ENCODE results near the gene ZNF148.

DNA sequence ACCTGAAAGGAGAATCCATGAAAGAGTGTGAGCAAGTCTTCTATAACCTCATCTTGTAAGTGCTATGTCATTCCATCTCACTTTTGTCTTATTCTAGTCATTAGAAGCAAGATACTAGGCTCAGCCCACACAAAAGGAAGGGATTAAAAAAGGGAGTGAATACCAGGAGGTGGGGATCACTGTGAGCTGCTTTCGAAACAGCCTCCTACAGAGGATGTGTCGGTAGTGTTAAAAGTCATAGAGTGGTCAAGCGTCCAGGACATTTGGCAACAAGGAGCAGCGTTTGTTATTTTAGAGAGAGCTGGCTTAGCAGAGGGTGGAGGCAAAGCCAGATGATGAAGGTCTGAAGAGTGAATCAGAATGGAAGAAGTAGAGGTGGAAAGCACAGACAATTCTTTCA, 11.7 kb upstream of the ZNF148 start:
- TF ChIP-seq CTCF (IDR thresholded peaks at IDR 0.05) (no peak), POLR2A (IDR thresholded peaks at IDR 0.05) (peak in 1 of 2 donors; percentile 45)
